H7 (cell line): ENCODE data around the gene KIAA1217. TPM values are rescaled to one million over a fixed set of nuclear protein-coding genes. Genes with fewer than 3 reads are reported as not detected.
"Not testable (repeated sequence)": the region's sequence is repeated elsewhere in the genome, so short reads cannot be mapped to it uniquely, and the experiment has no call there.

Experiments
- DNase-seq: peaks from one replicate; pipeline ENCODE4 v3.0.0; 2012
- H3K27me3 ChIP-seq: 2 replicates; pipeline ENCODE4 v1.6.0; 2011; ENCODE audit warnings: mild to moderate bottlenecking, low read length; ENCODE audit not compliant: control insufficient read depth, insufficient read depth
- H3K36me3 ChIP-seq: replicated peaks from 2 replicates; pipeline ENCODE4 v1.5.1; 2011; ENCODE audit warnings: low read length; ENCODE audit not compliant: control insufficient read depth, insufficient read depth
- H3K4me3 ChIP-seq: 2 replicates; pipeline ENCODE4 v1.5.1; 2011; ENCODE audit warnings: low read depth, mild to moderate bottlenecking, control low read depth, low read length, moderate library complexity; ENCODE audit not compliant: insufficient read depth
- total RNA-seq: library from RNA; depleted of rRNA; stranded (reverse); fragments of >200 nt; shearing (Covaris generic); gene quantifications from 2 replicates; pipeline ENCODE4 v1.2.3, GENCODE V29; 2014

KIAA1217 gene
- total RNA-seq, 1 experiment from 2014 or later: 3.0 TPM

- H3K36me3 ChIP-seq: no peaks in the 10 kb centered on the region
- H3K27me3 ChIP-seq: no peaks in the 10 kb centered on the region
- no peak for DNase-seq
- no peak overlapping the region for H3K4me3 ChIP-seq
Observed at GRCh38 chr10:24341371-24341770, 132.4 kb downstream of the KIAA1217 start.

- no peaks in the 10 kb centered on the region for H3K27me3 ChIP-seq
- H3K36me3 ChIP-seq: no peaks in the 10 kb centered on the region
- DNase-seq: no peak
Observed at GRCh38 chr10:24341897-24342296, 133.0 kb downstream of the KIAA1217 start.

GRCh38 chr10:24343686-24344085, 134.7 kb downstream of the KIAA1217 start:
- DNase-seq: no peak
- Histone ChIP-seq H3K4me3 (no peak overlapping the region), H3K27me3 (no peaks in the 10 kb centered on the region), H3K36me3 (no peaks in the 10 kb centered on the region)

More at GRCh38 chr10:24341897-24342296, 133.0 kb downstream of the KIAA1217 start:
- no peak overlapping the region for H3K4me3 ChIP-seq

DNA sequence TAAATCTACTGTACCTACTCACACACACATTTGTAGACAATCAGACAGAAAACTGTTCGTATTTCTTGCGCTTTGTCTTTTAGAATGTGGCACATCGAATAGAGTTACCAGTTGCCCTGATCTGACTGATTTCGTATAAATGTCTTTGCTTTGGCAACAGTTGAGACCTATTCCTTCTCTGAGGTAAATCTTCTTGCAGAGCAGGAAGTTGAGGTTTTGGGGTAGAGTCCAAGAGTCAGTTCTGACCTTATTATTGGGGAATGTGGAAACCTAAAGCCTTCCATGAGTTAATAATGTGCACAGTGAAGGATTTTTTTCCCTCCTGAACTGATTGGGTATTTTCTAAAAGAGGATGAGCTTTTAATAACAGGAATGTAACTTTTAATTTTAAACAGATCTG, 135.3 kb downstream of the KIAA1217 start:
- no peaks in the 10 kb centered on the region for H3K36me3 ChIP-seq
- H3K27me3 ChIP-seq: no peaks in the 10 kb centered on the region
- no peak for DNase-seq
- H3K4me3 ChIP-seq: no peak overlapping the region

DNA sequence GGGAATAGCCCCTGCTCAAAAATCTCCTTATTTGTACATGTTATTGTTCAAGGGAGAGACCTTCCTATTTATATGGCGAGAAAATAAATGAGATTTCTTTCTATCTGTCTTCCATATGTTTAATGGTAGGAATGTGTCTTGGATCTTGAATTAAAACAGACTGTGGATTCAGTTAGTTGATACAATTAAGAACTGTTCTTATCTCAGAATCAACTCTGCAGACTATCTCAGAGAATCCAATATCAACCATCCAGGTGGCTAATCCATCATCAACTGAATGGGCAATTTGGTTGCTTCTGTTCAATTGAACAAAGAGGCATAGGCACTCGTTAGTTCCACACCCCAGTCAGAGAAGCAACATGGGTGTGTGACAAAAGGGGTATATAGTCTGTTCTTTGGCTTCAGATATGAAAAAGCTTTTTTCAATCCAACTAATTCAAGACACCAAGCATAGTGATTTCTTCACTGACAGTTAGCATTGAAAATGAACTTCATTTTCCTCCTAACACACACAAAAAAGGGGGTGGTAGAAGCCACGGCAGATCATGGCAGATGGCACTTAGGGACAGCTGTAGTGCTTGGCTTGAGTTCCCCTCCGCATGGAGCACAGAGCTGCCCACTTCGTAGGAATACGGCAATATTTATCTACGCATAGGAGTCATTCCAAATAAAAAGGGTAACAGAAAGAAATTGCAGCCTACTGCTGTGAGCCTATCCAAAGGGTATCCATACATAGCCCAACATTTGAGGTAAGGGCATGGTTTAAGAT, 135.9 kb downstream of the KIAA1217 start:
- no peak for DNase-seq
- no peak overlapping the region for H3K4me3 ChIP-seq
- no peaks in the 10 kb centered on the region for H3K36me3 ChIP-seq
- H3K27me3 ChIP-seq: no peaks in the 10 kb centered on the region

DNA sequence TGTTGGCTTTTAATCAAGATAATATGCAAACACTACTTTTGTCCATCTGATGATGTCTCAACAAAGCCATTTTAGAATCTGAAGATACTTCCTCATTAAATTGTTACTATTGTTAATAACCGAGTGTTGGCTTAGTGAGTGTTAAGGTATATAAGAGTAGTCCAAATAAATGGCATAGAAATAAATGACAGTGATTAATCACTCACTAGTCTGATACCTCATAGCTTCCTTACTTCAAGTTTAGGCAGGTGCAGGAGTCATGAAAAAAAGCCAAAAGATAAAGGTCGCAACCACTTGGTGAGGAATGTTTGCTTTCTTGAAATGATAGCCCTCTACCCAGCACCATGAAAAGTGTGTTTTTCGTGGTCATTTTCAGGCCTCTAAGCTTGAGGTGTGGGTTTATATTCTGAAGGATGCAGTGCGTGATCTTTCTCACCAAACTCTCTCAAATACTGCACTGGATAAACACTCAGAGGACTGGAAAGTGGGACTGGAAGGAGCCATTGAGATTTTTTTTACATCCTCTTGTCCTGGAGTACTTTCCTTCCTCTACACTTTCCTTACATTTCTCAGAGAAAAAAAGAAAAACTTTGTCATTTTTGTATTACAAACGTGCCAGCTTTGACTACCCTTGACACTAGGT, 138.1 kb downstream of the KIAA1217 start:
- DNase-seq: no peak
- Histone ChIP-seq H3K4me3 (no peak overlapping the region), H3K36me3 (no peaks in the 10 kb centered on the region), H3K27me3 (no peaks in the 10 kb centered on the region)

DNA sequence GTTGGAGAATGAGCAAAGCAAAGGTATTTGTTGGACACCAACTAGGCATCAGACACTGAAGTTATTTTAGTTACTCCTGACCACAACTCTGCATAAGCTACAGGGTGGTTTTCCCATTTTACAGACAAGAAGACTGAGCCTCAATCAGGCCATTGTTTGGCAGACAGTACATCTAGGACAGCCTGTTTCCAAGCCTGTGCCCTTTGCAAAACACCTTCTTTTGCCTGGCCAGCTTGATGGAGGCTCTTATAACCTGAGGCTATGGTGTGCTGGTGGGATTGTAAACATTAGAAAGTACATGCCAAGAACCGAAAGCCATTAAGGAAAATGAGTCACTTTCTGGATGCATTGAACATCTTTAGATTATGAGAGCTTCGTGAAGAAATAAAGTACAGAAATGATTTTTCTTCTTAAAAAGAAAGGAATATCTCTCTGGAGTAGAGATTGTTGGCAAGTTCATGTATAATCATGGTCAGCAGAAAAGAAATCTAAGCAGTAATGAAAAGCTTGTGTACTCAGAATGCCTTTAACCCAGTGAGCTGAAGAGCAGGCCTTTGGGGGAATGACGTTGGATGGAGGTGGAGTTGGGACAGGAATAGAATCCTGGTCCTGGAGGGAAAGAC, 140.6 kb downstream of the KIAA1217 start:
- Histone ChIP-seq H3K27me3 (no peaks in the 10 kb centered on the region), H3K4me3 (no peak overlapping the region), H3K36me3 (no peaks in the 10 kb centered on the region)
- no peak for DNase-seq

DNA sequence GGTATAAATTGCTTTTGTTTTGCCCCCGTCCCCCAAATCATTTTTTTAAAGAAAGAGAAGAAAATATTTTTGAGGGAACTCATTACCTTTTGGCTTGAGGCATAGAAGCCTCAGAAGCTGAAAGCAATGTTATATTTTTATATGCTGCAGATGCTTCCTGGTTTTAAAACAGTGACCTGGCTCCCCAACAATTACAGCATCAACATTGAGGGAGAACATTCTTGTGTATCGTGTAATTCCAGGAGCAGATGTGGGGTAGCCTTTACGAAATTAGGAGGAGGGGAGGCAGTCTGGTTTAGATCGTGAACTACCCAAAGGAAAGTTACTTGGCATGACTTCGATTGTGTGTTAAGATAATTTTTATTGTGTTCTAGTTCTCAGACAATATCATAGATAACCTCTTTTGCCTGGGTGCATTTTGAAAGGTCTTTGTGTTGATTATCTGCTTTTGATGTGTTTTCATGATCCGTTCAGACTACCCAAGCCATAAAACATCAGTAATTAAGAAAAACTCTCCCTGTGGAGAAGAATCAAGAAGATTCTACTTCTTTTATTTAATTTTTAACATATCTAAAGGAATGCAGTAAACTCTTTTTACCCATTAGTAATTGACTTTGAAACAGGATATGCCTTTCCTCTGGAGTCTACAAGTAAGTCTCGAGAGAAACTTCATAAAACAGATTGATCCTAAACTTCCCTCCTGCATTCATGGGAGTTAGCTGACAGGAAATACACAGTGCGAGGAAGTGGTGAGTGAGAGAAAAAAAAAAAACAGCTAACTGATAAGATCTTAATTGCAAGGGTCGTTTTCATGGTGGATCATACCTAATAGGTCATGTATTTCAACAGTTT, 141.4 kb downstream of the KIAA1217 start:
- H3K36me3 ChIP-seq: no peaks in the 10 kb centered on the region
- no peaks in the 10 kb centered on the region for H3K27me3 ChIP-seq
- DNase-seq: no peak
- no peak overlapping the region for H3K4me3 ChIP-seq

DNA sequence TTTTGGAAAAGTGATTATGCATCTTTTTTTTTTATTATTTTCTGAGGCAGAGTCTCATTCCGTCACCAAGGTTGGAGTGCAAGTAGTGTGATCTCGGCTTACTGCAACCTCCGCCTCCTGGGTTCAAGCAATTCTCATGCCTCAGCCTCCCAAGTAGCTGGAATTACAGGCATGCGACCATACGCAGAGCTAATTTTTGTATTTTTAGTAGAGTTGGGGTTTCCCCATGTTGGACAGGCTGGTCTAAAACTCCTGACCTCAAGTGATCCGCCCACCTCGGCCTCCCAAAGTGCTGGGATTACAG, 141.9 kb downstream of the KIAA1217 start:
- not testable (repeated sequence) for DNase-seq, H3K4me3 ChIP-seq

GRCh38 chr10:24351961-24352360, 143.0 kb downstream of the KIAA1217 start:
- no peaks in the 10 kb centered on the region for H3K27me3 ChIP-seq
- H3K36me3 ChIP-seq: no peaks in the 10 kb centered on the region
- H3K4me3 ChIP-seq: no peak overlapping the region
- no peak for DNase-seq

More for the DNA sequence above, 141.9 kb downstream of the KIAA1217 start:
- H3K36me3 ChIP-seq, H3K27me3 ChIP-seq: not testable (repeated sequence)

DNA sequence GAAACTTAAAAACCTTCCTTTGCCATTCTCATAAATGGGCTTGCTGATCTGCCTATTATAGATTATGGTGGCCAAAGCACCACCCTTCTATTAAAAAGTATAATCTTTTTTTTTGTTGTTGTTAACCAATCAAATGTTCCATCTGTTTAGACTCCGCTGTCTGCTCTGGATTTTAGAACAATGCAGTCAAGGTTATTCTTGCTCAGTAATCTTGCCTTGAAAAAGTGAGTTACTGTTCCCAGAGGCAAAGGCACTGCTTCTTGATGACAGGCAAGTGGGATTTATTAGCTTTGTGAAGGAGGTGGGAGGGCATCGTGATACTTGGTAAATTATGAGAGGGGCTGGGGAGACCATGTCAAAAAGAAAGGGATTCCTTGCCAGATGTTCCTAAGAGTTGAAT, 143.5 kb downstream of the KIAA1217 start:
- no peaks in the 10 kb centered on the region for H3K36me3 ChIP-seq
- no peaks in the 10 kb centered on the region for H3K27me3 ChIP-seq
- H3K4me3 ChIP-seq: no peak overlapping the region
- no peak for DNase-seq

DNA sequence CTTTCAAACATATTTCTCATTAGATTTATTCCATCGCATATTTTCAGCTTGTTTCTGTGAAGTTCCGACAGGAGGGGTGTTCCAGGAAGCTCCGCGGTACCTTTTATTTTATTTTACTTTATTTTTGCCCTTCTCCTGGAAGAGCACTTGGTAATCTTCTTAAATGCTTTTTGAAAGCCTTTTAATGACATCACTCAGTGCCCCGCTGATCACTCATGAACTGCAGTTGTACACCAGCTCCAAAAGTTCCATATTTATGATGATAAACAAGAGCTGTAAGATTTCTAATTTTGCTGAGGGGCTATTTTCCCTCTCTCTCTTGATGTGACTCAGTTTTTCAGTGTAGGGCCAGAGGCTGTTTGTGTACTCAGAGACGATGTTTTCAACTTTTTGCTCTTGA, 144.4 kb downstream of the KIAA1217 start:
- Histone ChIP-seq H3K4me3 (no peak overlapping the region), H3K36me3 (no peaks in the 10 kb centered on the region), H3K27me3 (no peaks in the 10 kb centered on the region)
- no peak for DNase-seq

DNA sequence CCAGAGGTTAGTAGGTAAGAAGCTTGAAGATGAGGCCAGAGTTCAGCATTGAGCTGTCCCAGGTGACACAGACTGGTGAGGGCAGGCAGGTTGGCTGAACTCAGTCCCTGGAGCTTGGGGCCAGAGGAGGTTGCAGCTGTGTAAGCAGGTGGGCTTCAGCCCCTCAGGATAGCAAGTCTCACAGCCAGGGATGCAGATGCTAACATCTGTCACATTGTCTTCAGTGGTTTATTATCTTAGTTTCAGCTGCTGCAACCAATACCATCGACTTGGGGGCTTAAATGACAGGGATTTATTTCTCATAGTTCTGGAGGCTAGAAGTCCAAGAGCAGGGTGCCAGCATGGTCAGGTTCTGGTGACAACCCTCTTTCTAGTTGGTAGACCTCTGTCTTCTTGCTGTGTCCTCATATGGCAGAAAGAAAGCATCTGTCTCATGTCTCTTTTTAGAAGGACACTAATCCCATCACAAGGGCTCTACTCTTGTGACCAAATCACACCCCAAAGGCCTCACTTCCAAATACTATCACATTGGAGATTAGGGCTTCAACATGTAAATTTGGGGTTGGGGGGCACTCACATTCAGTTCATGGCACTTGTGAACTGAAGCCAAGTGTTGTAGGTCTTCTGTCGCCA, 146.2 kb downstream of the KIAA1217 start:
- Histone ChIP-seq H3K36me3 (no peaks in the 10 kb centered on the region), H3K27me3 (no peaks in the 10 kb centered on the region), H3K4me3 (no peak overlapping the region)
- DNase-seq: no peak

GRCh38 chr10:24357344-24358004, 148.5 kb downstream of the KIAA1217 start:
- no peaks in the 10 kb centered on the region for H3K27me3 ChIP-seq
- no peak overlapping the region for H3K4me3 ChIP-seq
- peak; percentile 40 for DNase-seq

More at GRCh38 chr10:24357344-24358004, 148.5 kb downstream of the KIAA1217 start:
- H3K36me3 ChIP-seq: no peaks in the 10 kb centered on the region
